Adrenal gland (tissue), 5 donors: ENCODE measurements around the gene CDKN2B.

Source experiments
- POLR2A ChIP-seq, 2 donors: fragments of 450-650 bp; IDR thresholded peaks; one replicate each; pipeline ENCODE4 v1.6.1; 2017; ENCODE audit warnings: antibody characterized with exemption in 2 of 2, mild to moderate bottlenecking in 2 of 2, moderate library complexity in 1 of 2
- TF ChIP-seq, protein P1 (sequence below), 6 experiments: fragments of 450-650 bp in 4 of 6; fragments of 200-600 bp in 2 of 6; sonication (generic) in 1 of 6; IDR thresholded peaks; 1 replicate in 5 of 6; 2 replicates in 1 of 6; pipeline versions ENCODE4 v1.5.1 to v1.8.0; 2016 to 2021; ENCODE audit warnings: antibody characterized with exemption in 6 of 6, mild to moderate bottlenecking in 2 of 6, moderate library complexity in 1 of 6
- donor health status: DM: no; HTN: no; CAD: no.

DNA sequence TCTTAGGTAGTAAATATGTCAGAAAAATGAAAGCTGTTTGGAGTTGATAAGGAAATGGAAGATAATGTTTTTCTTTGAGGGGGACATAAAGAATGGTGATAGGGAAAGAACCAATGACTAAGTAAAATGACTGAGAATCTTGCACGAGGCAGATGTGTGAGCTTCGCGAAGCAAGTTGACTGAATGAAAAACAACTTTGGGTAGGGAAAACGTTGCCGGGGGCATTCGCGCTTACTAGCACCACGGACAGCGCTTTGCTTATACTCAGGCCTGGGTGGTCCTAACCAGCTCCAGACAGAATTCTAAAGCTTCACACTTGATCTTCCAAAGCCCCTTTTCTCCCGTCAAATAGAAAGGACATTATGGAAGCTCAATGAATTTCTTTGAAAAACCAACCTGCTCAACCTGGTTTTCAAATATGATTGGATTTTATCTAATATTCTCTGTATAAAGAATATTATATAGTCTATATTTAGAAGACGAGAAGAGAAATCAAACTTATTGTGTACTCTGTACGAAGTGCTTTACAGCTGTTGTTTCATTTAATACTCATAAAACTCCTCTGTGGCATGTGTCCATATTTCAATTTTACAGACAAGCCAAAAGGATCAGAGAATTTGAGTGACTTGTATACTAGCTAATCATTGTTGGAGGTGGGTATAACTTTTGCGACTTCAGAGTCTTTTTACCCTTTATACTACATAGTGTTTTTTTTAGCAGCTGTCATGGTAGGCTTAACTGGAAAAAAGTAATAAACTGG, 1.9 kb upstream of the CDKN2B start:
- TF ChIP-seq, protein P1, sequence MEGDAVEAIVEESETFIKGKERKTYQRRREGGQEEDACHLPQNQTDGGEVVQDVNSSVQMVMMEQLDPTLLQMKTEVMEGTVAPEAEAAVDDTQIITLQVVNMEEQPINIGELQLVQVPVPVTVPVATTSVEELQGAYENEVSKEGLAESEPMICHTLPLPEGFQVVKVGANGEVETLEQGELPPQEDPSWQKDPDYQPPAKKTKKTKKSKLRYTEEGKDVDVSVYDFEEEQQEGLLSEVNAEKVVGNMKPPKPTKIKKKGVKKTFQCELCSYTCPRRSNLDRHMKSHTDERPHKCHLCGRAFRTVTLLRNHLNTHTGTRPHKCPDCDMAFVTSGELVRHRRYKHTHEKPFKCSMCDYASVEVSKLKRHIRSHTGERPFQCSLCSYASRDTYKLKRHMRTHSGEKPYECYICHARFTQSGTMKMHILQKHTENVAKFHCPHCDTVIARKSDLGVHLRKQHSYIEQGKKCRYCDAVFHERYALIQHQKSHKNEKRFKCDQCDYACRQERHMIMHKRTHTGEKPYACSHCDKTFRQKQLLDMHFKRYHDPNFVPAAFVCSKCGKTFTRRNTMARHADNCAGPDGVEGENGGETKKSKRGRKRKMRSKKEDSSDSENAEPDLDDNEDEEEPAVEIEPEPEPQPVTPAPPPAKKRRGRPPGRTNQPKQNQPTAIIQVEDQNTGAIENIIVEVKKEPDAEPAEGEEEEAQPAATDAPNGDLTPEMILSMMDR (IDR thresholded peaks at IDR 0.05), result no peak
- TF ChIP-seq POLR2A (IDR thresholded peaks at IDR 0.05), result no peak
